ENCODE data around the gene ADAM10. TPM values are rescaled to one million over a fixed set of nuclear protein-coding genes. Genes with fewer than 3 reads are reported as not detected.
"Not testable (repeated sequence)": the region's sequence is repeated elsewhere in the genome, so short reads cannot be mapped to it uniquely, and the experiment has no call there.

The ADAM10 gene
- total RNA-seq, 4 donors from 2014 or later = 51.6 to 111 (median 63.3) TPM

- DNase-seq (ENCODE audit: low spot score) (no peak), ATAC-seq (ENCODE audit: low FRiP score) (peak; percentile 75)
- TF ChIP-seq CTCF (IDR thresholded peaks at IDR 0.05) = no peak
These were observed 30.0 kb upstream of the ADAM10 start for GRCh38 chr15:58779554-58779953.

- DNase-seq (ENCODE audit: low spot score) (no peak), ATAC-seq (ENCODE audit: low FRiP score) (no peak)
- no peak for TF ChIP-seq CTCF (IDR thresholded peaks at IDR 0.05)
These were observed 27.6 kb upstream of the ADAM10 start for GRCh38 chr15:58777107-58777506.

- DNase-seq (ENCODE audit: low spot score) (no peak), ATAC-seq (ENCODE audit: low FRiP score) (no peak)
- no peak for TF ChIP-seq CTCF (IDR thresholded peaks at IDR 0.05)
These were observed 25.9 kb upstream of the ADAM10 start for GRCh38 chr15:58775402-58775801.

GRCh38 chr15:58773024-58773423 is 23.5 kb upstream of the ADAM10 start:
- no peak for DNase-seq (ENCODE audit: low spot score)

GRCh38 chr15:58771621-58772250 is 22.2 kb upstream of the ADAM10 start:
- DNase-seq (ENCODE audit: low spot score) (no peak), ATAC-seq (ENCODE audit: low FRiP score) (peak; percentile 29)
- TF ChIP-seq CTCF (IDR thresholded peaks at IDR 0.05) = no peak

More at GRCh38 chr15:58773024-58773423, 23.5 kb upstream of the ADAM10 start:
- no peak for ATAC-seq (ENCODE audit: low FRiP score)
- no peak for TF ChIP-seq CTCF (IDR thresholded peaks at IDR 0.05)

GRCh38 chr15:58770857-58771620 is 21.5 kb upstream of the ADAM10 start, which contains the start of gene MINDY2:
TSS of gene MINDY2 (plus strand) at chr15:58771302. CDS start at chr15:58771396, 94 bp downstream.
- DNase-seq (ENCODE audit: low spot score) = peak; percentile 79
- peak; percentile 99 for ATAC-seq (ENCODE audit: low FRiP score)
- peak in 1 of 3 donors; percentile 37 for TF ChIP-seq CTCF (IDR thresholded peaks at IDR 0.05)

GRCh38 chr15:58770519-58770856 is 21.0 kb upstream of the ADAM10 start:
- TF ChIP-seq CTCF (IDR thresholded peaks at IDR 0.05) = no peak
- peak; percentile 62 for ATAC-seq (ENCODE audit: low FRiP score)
- no peak for DNase-seq (ENCODE audit: low spot score)

GRCh38 chr15:58768601-58769004 is 19.1 kb upstream of the ADAM10 start:
- DNase-seq (ENCODE audit: low spot score); ATAC-seq (ENCODE audit: low FRiP score): not testable (repeated sequence)
